ENCODE data around the gene TNNI2.

Gene TNNI2

DNA sequence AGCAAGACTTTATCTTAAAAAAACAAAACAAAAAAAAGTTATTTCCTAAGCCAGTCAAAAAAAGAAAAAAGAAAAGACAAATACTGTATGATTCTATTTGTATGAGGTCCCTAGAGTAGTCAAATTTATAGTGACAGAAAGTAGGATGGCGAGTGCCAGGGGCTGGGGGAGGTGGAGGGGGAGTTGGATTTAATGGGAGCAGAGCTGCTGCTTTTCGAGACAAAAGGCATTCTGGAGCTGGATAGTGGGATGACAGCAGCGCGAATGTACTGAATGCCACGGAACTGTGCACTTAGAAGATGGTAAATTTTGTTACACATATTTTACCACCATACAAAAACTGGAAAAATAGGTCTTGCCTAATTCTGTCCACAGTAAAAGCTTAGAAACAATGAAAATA is 21.8 kb upstream of the TNNI2 start:
- Histone ChIP-seq H3K9me3 (replicated peaks; ENCODE audit: insufficient read depth, low read length) (no peaks in the 10 kb centered on the region), H3K4me2 (ENCODE audit: low read depth, low read length) (no peak overlapping the region), H3K4me1 (ENCODE audit: low read length) (no peaks in the 10 kb centered on the region), H3K27ac (ENCODE audit: low read length) (no peak overlapping the region), H3K4me3 (ENCODE audit: low read length) (no peak overlapping the region), H3K9ac (ENCODE audit: low read length) (no peak overlapping the region), H3F3A (ENCODE audit: insufficient read depth, low read length) (no peaks in the 10 kb centered on the region), H3K79me2 (ENCODE audit: low read length) (no peaks in the 10 kb centered on the region), H4K20me1 (ENCODE audit: insufficient read depth, low read length) (no peaks in the 10 kb centered on the region), H3K36me3 (replicated peaks; ENCODE audit: insufficient read depth, low read length) (no peaks in the 10 kb centered on the region), H2AFZ (ENCODE audit: low read length) (no peak overlapping the region), H3K27me3 (replicated peaks; ENCODE audit: insufficient read depth, low read length) (peaks cover 91% of the 10 kb centered on the region), H3K9me2 (replicated peaks; ENCODE audit: insufficient read depth, low read length) (no peaks in the 10 kb centered on the region)
- TF ChIP-seq, protein P1, sequence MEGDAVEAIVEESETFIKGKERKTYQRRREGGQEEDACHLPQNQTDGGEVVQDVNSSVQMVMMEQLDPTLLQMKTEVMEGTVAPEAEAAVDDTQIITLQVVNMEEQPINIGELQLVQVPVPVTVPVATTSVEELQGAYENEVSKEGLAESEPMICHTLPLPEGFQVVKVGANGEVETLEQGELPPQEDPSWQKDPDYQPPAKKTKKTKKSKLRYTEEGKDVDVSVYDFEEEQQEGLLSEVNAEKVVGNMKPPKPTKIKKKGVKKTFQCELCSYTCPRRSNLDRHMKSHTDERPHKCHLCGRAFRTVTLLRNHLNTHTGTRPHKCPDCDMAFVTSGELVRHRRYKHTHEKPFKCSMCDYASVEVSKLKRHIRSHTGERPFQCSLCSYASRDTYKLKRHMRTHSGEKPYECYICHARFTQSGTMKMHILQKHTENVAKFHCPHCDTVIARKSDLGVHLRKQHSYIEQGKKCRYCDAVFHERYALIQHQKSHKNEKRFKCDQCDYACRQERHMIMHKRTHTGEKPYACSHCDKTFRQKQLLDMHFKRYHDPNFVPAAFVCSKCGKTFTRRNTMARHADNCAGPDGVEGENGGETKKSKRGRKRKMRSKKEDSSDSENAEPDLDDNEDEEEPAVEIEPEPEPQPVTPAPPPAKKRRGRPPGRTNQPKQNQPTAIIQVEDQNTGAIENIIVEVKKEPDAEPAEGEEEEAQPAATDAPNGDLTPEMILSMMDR (IDR thresholded peaks at IDR 0.05; ENCODE audit: low read length) = no peak
- TF ChIP-seq EZH2 (optimal IDR thresholded peaks at IDR 0.05; ENCODE audit: low read depth, low read length) (no peak), EZH2phosphoT487 (IDR thresholded peaks at IDR 0.05; ENCODE audit: low read length) (no peak)
- DNase-seq = no peak

DNA sequence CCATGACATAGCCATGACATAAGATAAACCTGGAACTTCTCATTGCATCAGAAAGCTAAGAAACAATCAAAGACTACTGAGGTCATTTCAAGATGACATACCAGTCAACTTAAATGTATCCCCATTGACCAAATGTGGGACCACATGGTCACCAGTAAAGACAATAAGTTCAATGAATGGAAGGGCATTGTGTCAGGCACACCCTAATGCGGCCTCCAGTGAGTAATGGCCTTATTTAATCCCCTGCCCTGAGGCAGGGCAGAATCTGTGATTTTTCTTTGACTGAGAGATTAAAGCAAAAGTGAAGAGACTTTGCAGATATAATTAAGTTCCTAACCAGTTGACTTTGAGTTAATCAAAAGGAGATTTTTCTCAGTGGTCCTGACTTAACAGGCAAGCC is 21.3 kb upstream of the TNNI2 start:
- no peak for DNase-seq
- H3K9me2 ChIP-seq (replicated peaks; ENCODE audit: insufficient read depth, low read length) = no peaks in the 10 kb centered on the region
- H3K9ac ChIP-seq (ENCODE audit: low read length) = no peak overlapping the region
- H3K4me3 ChIP-seq (ENCODE audit: low read length) = no peak overlapping the region
- no peaks in the 10 kb centered on the region for H4K20me1 ChIP-seq (ENCODE audit: insufficient read depth, low read length)
- H2AFZ ChIP-seq (ENCODE audit: low read length) = no peak overlapping the region
- H3K9me3 ChIP-seq (replicated peaks; ENCODE audit: insufficient read depth, low read length) = no peaks in the 10 kb centered on the region
- H3K79me2 ChIP-seq (ENCODE audit: low read length) = no peaks in the 10 kb centered on the region
- no peaks in the 10 kb centered on the region for H3F3A ChIP-seq (ENCODE audit: insufficient read depth, low read length)
- H3K27me3 ChIP-seq (replicated peaks; ENCODE audit: insufficient read depth, low read length) = peaks cover 86% of the 10 kb centered on the region
- H3K27ac ChIP-seq (ENCODE audit: low read length) = no peak overlapping the region
- no peak overlapping the region for H3K4me2 ChIP-seq (ENCODE audit: low read depth, low read length)
- TF ChIP-seq, protein P1 (IDR thresholded peaks at IDR 0.05; ENCODE audit: low read length) = no peak
- no peak for TF ChIP-seq EZH2phosphoT487 (IDR thresholded peaks at IDR 0.05; ENCODE audit: low read length)
- no peak for TF ChIP-seq EZH2 (optimal IDR thresholded peaks at IDR 0.05; ENCODE audit: low read depth, low read length)
- no peaks in the 10 kb centered on the region for H3K36me3 ChIP-seq (replicated peaks; ENCODE audit: insufficient read depth, low read length)
- no peaks in the 10 kb centered on the region for H3K4me1 ChIP-seq (ENCODE audit: low read length)

- Histone ChIP-seq H3K4me3 (ENCODE audit: low read length) (no peak overlapping the region), H3K27me3 (replicated peaks; ENCODE audit: insufficient read depth, low read length) (peaks cover 84% of the 10 kb centered on the region), H2AFZ (ENCODE audit: low read length) (no peak overlapping the region), H3F3A (ENCODE audit: insufficient read depth, low read length) (no peaks in the 10 kb centered on the region), H3K4me1 (ENCODE audit: low read length) (no peaks in the 10 kb centered on the region), H3K79me2 (ENCODE audit: low read length) (no peaks in the 10 kb centered on the region), H3K27ac (ENCODE audit: low read length) (no peak overlapping the region), H3K36me3 (replicated peaks; ENCODE audit: insufficient read depth, low read length) (no peaks in the 10 kb centered on the region), H3K4me2 (ENCODE audit: low read depth, low read length) (no peak overlapping the region), H3K9me2 (replicated peaks; ENCODE audit: insufficient read depth, low read length) (no peaks in the 10 kb centered on the region), H3K9me3 (replicated peaks; ENCODE audit: insufficient read depth, low read length) (no peaks in the 10 kb centered on the region), H3K9ac (ENCODE audit: low read length) (no peak overlapping the region), H4K20me1 (ENCODE audit: insufficient read depth, low read length) (no peaks in the 10 kb centered on the region)
- DNase-seq = no peak
- TF ChIP-seq EZH2phosphoT487 (IDR thresholded peaks at IDR 0.05; ENCODE audit: low read length) (no peak), EZH2 (optimal IDR thresholded peaks at IDR 0.05; ENCODE audit: low read depth, low read length) (no peak)
- TF ChIP-seq, protein P1 (IDR thresholded peaks at IDR 0.05; ENCODE audit: low read length) = no peak
These were observed 19.7 kb upstream of the TNNI2 start for GRCh38 chr11:1819074-1819473.
